IPS-20b (cell line): ENCODE measurements around the gene ANKRD13C.

Experiments
- H3K27ac ChIP-seq: one replicate; pipeline ENCODE4 v1.5.1; 2013; ENCODE audit warnings: low read length
- H3K27me3 ChIP-seq: 2 replicates; pipeline ENCODE4 v1.6.1; 2013; ENCODE audit warnings: mild to moderate bottlenecking, low read length, inconsistent platforms; ENCODE audit not compliant: insufficient read depth
- H3K36me3 ChIP-seq: 2 replicates; pipeline ENCODE4 v1.6.1; 2013; ENCODE audit warnings: low read depth, mild to moderate bottlenecking, inconsistent platforms, low read length, moderate library complexity; ENCODE audit not compliant: insufficient read depth
- H3K4me1 ChIP-seq: 2 replicates; pipeline ENCODE4 v1.6.1; 2013; ENCODE audit warnings: mild to moderate bottlenecking, control low read depth, inconsistent platforms, low read length, moderate library complexity; ENCODE audit not compliant: insufficient read depth
- H3K4me3 ChIP-seq: 2 replicates; pipeline ENCODE4 v1.5.1; 2013; ENCODE audit warnings: mild to moderate bottlenecking, low read length, inconsistent platforms
- H3K9ac ChIP-seq: 2 replicates; pipeline ENCODE4 v1.6.1; 2013; ENCODE audit warnings: low read depth, mild to moderate bottlenecking, inconsistent platforms, low read length, moderate library complexity
- H3K9me3 ChIP-seq: 2 replicates; pipeline ENCODE4 v1.6.1; 2013; ENCODE audit warnings: mild to moderate bottlenecking, low read depth, low read length, inconsistent platforms; ENCODE audit not compliant: insufficient read depth

ANKRD13C gene

GRCh38 chr1:70231475-70231874, 123.0 kb downstream of the ANKRD13C start:
- Histone ChIP-seq H3K4me3 (no peak overlapping the region), H3K9ac (no peak overlapping the region), H3K27ac (no peak overlapping the region), H3K36me3 (peaks cover 100% of the 10 kb centered on the region), H3K9me3 (no peaks in the 10 kb centered on the region), H3K4me1 (no peaks in the 10 kb centered on the region), H3K27me3 (no peaks in the 10 kb centered on the region)

- no peaks in the 10 kb centered on the region for H3K27me3 ChIP-seq
- H3K27ac ChIP-seq = no peak overlapping the region
- H3K36me3 ChIP-seq = peaks cover 98% of the 10 kb centered on the region
- H3K9ac ChIP-seq = no peak overlapping the region
- H3K4me1 ChIP-seq = peaks cover 7% of the 10 kb centered on the region; the same call in 1 of the 2 replicates
- H3K9me3 ChIP-seq = no peaks in the 10 kb centered on the region
- H3K4me3 ChIP-seq = no peak overlapping the region
These were observed 125.9 kb downstream of the ANKRD13C start for GRCh38 chr1:70228670-70229069.

GRCh38 chr1:70227439-70227838, 127.1 kb downstream of the ANKRD13C start:
- H3K36me3 ChIP-seq = peaks cover 98% of the 10 kb centered on the region
- no peak overlapping the region for H3K4me3 ChIP-seq
- peaks cover 7% of the 10 kb centered on the region; the same call in 1 of the 2 replicates for H3K4me1 ChIP-seq
- H3K9ac ChIP-seq = no peak overlapping the region
- no peak overlapping the region for H3K27ac ChIP-seq
- H3K9me3 ChIP-seq = no peaks in the 10 kb centered on the region
- no peaks in the 10 kb centered on the region for H3K27me3 ChIP-seq

- H3K4me1 ChIP-seq = peaks cover 7% of the 10 kb centered on the region; the same call in 1 of the 2 replicates
- peaks cover 74% of the 10 kb centered on the region for H3K36me3 ChIP-seq
- no peak overlapping the region for H3K27ac ChIP-seq
- no peak overlapping the region for H3K4me3 ChIP-seq
- no peaks in the 10 kb centered on the region for H3K9me3 ChIP-seq
- H3K9ac ChIP-seq = no peak overlapping the region
- H3K27me3 ChIP-seq = no peaks in the 10 kb centered on the region
These were observed 129.6 kb downstream of the ANKRD13C start for GRCh38 chr1:70224954-70225353.

GRCh38 chr1:70222716-70223235, 131.7 kb downstream of the ANKRD13C start:
- Histone ChIP-seq H3K9ac (peak overlapping the region; percentile 96; the same call in 1 of the 2 replicates), H3K36me3 (peaks cover 52% of the 10 kb centered on the region), H3K9me3 (no peaks in the 10 kb centered on the region), H3K4me1 (peaks cover 7% of the 10 kb centered on the region; the same call in 1 of the 2 replicates), H3K4me3 (peak overlapping the region; percentile 95), H3K27ac (no peak overlapping the region), H3K27me3 (no peaks in the 10 kb centered on the region)

GRCh38 chr1:70221238-70222121, 133.0 kb downstream of the ANKRD13C start, which contains the start of gene SRSF11:
SRSF11 (plus strand) TSS chr1:70221380; CDS start chr1:70221637, 257 bp downstream.
- no peaks in the 10 kb centered on the region for H3K27me3 ChIP-seq
- H3K36me3 ChIP-seq = peaks cover 44% of the 10 kb centered on the region

GRCh38 chr1:70220517-70221237, 133.8 kb downstream of the ANKRD13C start:
- Histone ChIP-seq H3K27me3 (no peaks in the 10 kb centered on the region), H3K9me3 (no peaks in the 10 kb centered on the region), H3K4me1 (peaks cover 7% of the 10 kb centered on the region; the same call in 1 of the 2 replicates), H3K4me3 (peak overlapping the region; percentile 95), H3K36me3 (peaks cover 41% of the 10 kb centered on the region), H3K9ac (peak overlapping the region; percentile 96; the same call in 1 of the 2 replicates), H3K27ac (peak overlapping the region; percentile 75)

More at GRCh38 chr1:70221238-70222121, 133.0 kb downstream of the ANKRD13C start, which contains the start of gene SRSF11:
- H3K27ac ChIP-seq = peak within 1 kb of the TSS; percentile 75
- no peaks in the 10 kb centered on the region for H3K9me3 ChIP-seq
- H3K4me1 ChIP-seq = peaks cover 7% of the 10 kb centered on the region; the same call in 1 of the 2 replicates
- H3K9ac ChIP-seq = peak within 1 kb of the TSS; percentile 96
- H3K4me3 ChIP-seq = peak within 1 kb of the TSS; percentile 95

GRCh38 chr1:70220015-70220414, 134.5 kb downstream of the ANKRD13C start:
- Histone ChIP-seq H3K4me3 (no peak overlapping the region), H3K9ac (no peak overlapping the region), H3K27ac (no peak overlapping the region), H3K36me3 (peaks cover 38% of the 10 kb centered on the region), H3K9me3 (no peaks in the 10 kb centered on the region), H3K4me1 (peaks cover 10% of the 10 kb centered on the region), H3K27me3 (no peaks in the 10 kb centered on the region)

- H3K27ac ChIP-seq = no peak overlapping the region
- H3K9me3 ChIP-seq = no peaks in the 10 kb centered on the region
- no peak overlapping the region for H3K9ac ChIP-seq
- no peak overlapping the region for H3K4me3 ChIP-seq
- no peaks in the 10 kb centered on the region for H3K27me3 ChIP-seq
- H3K36me3 ChIP-seq = peaks cover 21% of the 10 kb centered on the region
- H3K4me1 ChIP-seq = peaks cover 4% of the 10 kb centered on the region
These were observed 143.0 kb downstream of the ANKRD13C start for GRCh38 chr1:70211541-70211940.

GRCh38 chr1:70210820-70211219, 143.7 kb downstream of the ANKRD13C start:
- H3K9me3 ChIP-seq = no peaks in the 10 kb centered on the region
- peaks cover 17% of the 10 kb centered on the region for H3K36me3 ChIP-seq
- peaks cover 4% of the 10 kb centered on the region for H3K4me1 ChIP-seq
- H3K27ac ChIP-seq = no peak overlapping the region
- no peaks in the 10 kb centered on the region for H3K27me3 ChIP-seq
- H3K9ac ChIP-seq = no peak overlapping the region
- no peak overlapping the region for H3K4me3 ChIP-seq
